Karpas-422 (cell line): ENCODE results near the gene RAB5IF. TPM values are rescaled to one million over a fixed set of nuclear protein-coding genes. Genes with fewer than 3 reads are reported as not detected.

ENCODE experiments used
- DNase-seq: peaks from one replicate; pipeline ENCODE4 v3.0.0-alpha.2; 2015
- H2AFZ ChIP-seq: fragments of 200-600 bp; sonication (generic); 2 replicates; pipeline ENCODE4 v1.6.1; 2014; ENCODE audit warnings: antibody characterized with exemption, low read length, mixed read lengths
- H3K27ac ChIP-seq: fragments of 200-600 bp; sonication (generic); 2 replicates; pipeline ENCODE4 v1.5.1; 2014; ENCODE audit warnings: mild to moderate bottlenecking, low read length, moderate library complexity
- H3K27me3 ChIP-seq: fragments of 200-600 bp; sonication (generic); 2 replicates; pipeline ENCODE4 v1.6.1; 2014; ENCODE audit warnings: low read length, mixed read lengths
- H3K36me3 ChIP-seq: fragments of 200-600 bp; sonication (generic); 2 replicates; pipeline ENCODE4 v1.6.1; 2014; ENCODE audit warnings: low read length, mixed read lengths; ENCODE audit not compliant: insufficient read depth
- H3K4me1 ChIP-seq: fragments of 200-600 bp; sonication (generic); 2 replicates; pipeline ENCODE4 v1.6.1; 2014; ENCODE audit warnings: mild to moderate bottlenecking, low read length, mixed read lengths
- H3K4me2 ChIP-seq: fragments of 200-600 bp; sonication (generic); 2 replicates; pipeline ENCODE4 v1.6.1; 2014; ENCODE audit warnings: low read length, low read depth, mild to moderate bottlenecking; ENCODE audit not compliant: poor library complexity, severe bottlenecking
- H3K4me3 ChIP-seq: fragments of 200-600 bp; sonication (generic); 2 replicates; pipeline ENCODE4 v1.5.1; 2014; ENCODE audit warnings: mild to moderate bottlenecking, antibody characterized with exemption, low read length, mixed read lengths
- H3K79me2 ChIP-seq: fragments of 200-600 bp; sonication (generic); 2 replicates; pipeline ENCODE4 v1.6.1; 2014; ENCODE audit warnings: mild to moderate bottlenecking, low read length, mixed read lengths
- H3K9ac ChIP-seq: fragments of 200-600 bp; sonication (generic); 2 replicates; pipeline ENCODE4 v1.6.0; 2014; ENCODE audit warnings: low read length
- H3K9me2 ChIP-seq: fragments of 200-600 bp; sonication (generic), shearing (Covaris generic); replicated peaks from 2 replicates; pipeline ENCODE4 v1.6.0; 2014; ENCODE audit warnings: mild to moderate bottlenecking, low read length, moderate library complexity; ENCODE audit not compliant: insufficient read depth
- H3K9me3 ChIP-seq: fragments of 300-700, 200-600 bp; sonication (generic); 2 replicates; pipeline ENCODE4 v1.6.1; 2014; ENCODE audit warnings: low read length, mixed read lengths
- H4K20me1 ChIP-seq: fragments of 200-600 bp; sonication (generic); 2 replicates; pipeline ENCODE4 v1.6.1; 2014; ENCODE audit warnings: mild to moderate bottlenecking, antibody characterized with exemption, low read length, low read depth; ENCODE audit not compliant: insufficient read depth
- total RNA-seq: library from RNA; depleted of rRNA; stranded (reverse); fragments of >200 nt; shearing (Covaris generic); gene quantifications from 2 replicates; pipeline ENCODE4 v1.2.3, GENCODE V29; 2014; ENCODE audit warnings: low replicate concordance

Gene RAB5IF
- total RNA-seq, 1 experiment from 2014 or later, result 82.1 TPM

GRCh38 chr20:36571564-36572504 lies 33.7 kb upstream of the RAB5IF start:
- peaks cover 14% of the 10 kb centered on the region; the same call in 1 of the 2 replicates for H4K20me1 ChIP-seq
- H3K79me2 ChIP-seq, result peaks cover 44% of the 10 kb centered on the region
- DNase-seq, result no peak
- H3K4me3 ChIP-seq, result peak overlapping the region; percentile 89
- peak overlapping the region; percentile 88 for H3K9ac ChIP-seq
- peaks cover 21% of the 10 kb centered on the region for H3K4me1 ChIP-seq
- H2AFZ ChIP-seq, result no peak overlapping the region; the same call in 1 of the 2 replicates
- peak overlapping the region; percentile 92 for H3K4me2 ChIP-seq
- H3K9me3 ChIP-seq, result no peaks in the 10 kb centered on the region
- H3K9me2 ChIP-seq, result no peaks in the 10 kb centered on the region
- H3K27ac ChIP-seq, result peak overlapping the region; percentile 81
- H3K36me3 ChIP-seq, result no peaks in the 10 kb centered on the region
- H3K27me3 ChIP-seq, result no peaks in the 10 kb centered on the region

- no peaks in the 10 kb centered on the region for H3K9me2 ChIP-seq
- H3K4me1 ChIP-seq, result peaks cover 21% of the 10 kb centered on the region
- peak overlapping the region; percentile 89 for H3K4me3 ChIP-seq
- peak overlapping the region; percentile 58; the same call in 1 of the 2 replicates for H2AFZ ChIP-seq
- H3K4me2 ChIP-seq, result peak overlapping the region; percentile 92
- peaks cover 50% of the 10 kb centered on the region for H3K79me2 ChIP-seq
- H3K27me3 ChIP-seq, result no peaks in the 10 kb centered on the region
- no peaks in the 10 kb centered on the region for H3K9me3 ChIP-seq
- H4K20me1 ChIP-seq, result peaks cover 14% of the 10 kb centered on the region; the same call in 1 of the 2 replicates
- no peaks in the 10 kb centered on the region for H3K36me3 ChIP-seq
- H3K9ac ChIP-seq, result peak overlapping the region; percentile 88
- H3K27ac ChIP-seq, result peak overlapping the region; percentile 81
- peak; percentile 74 for DNase-seq
These were observed 32.9 kb upstream of the RAB5IF start for GRCh38 chr20:36572701-36573102.

DNA sequence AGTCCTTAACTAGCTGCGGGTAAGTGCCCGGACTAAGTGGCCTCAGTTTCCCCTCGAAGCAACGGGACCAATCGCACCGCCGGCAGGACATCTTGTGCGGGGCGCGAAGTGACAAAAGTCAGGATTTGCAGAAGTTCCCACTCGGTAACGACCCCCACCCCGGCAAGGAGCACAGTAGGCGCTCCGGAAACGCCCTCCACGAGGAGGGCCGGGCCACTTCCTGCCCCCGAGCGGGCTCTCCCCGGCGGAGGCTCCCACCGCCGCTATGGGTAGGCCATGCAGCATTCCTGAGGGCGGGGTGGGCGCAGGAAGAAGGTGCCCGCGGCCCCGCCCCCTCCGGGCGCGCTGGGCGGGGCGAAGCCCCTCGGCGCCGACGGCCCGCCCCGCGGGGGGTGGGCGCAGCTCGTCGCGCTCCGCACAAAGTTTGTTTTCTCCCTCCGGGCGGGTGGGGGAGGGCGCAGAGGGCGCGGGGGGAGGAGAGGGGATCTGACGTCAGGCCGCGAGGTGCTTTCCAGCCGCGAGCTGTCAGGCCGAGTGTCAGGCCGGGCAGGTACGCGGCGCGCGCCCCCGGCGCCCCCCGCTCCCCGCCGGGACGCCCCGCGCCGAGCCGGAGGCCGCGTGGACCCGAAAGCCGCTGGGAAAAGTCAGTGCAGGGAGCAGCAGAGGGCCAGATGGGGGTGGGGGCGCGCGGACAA lies 32.3 kb upstream of the RAB5IF start, which contains the start of gene TGIF2:
TSS of gene TGIF2 (plus strand) at position 495 of the 695 bp plus-strand sequence. CDS start 5,178 bp downstream, outside the sequence.
- H3K27ac ChIP-seq, result peak within 1 kb of the TSS; percentile 89
- H3K9ac ChIP-seq, result peak within 1 kb of the TSS; percentile 98
- peak within 1 kb of the TSS; percentile 94 for H3K4me2 ChIP-seq
- peaks cover 56% of the 10 kb centered on the region for H3K79me2 ChIP-seq
- H3K4me1 ChIP-seq, result peaks cover 21% of the 10 kb centered on the region
- peak within 1 kb of the TSS; percentile 98 for H3K4me3 ChIP-seq
- H3K9me3 ChIP-seq, result no peaks in the 10 kb centered on the region
- H2AFZ ChIP-seq, result peak within 1 kb of the TSS; percentile 58; the same call in 1 of the 2 replicates
- H4K20me1 ChIP-seq, result peaks cover 17% of the 10 kb centered on the region; the same call in 1 of the 2 replicates
- H3K27me3 ChIP-seq, result no peaks in the 10 kb centered on the region
- DNase-seq, result peak; percentile 97
- H3K36me3 ChIP-seq, result no peaks in the 10 kb centered on the region
- no peaks in the 10 kb centered on the region for H3K9me2 ChIP-seq

GRCh38 chr20:36573798-36574365 lies 31.7 kb upstream of the RAB5IF start:
- no peaks in the 10 kb centered on the region for H3K9me3 ChIP-seq
- peaks cover 21% of the 10 kb centered on the region for H3K4me1 ChIP-seq
- H3K79me2 ChIP-seq, result peaks cover 62% of the 10 kb centered on the region
- no peak overlapping the region for H2AFZ ChIP-seq
- peak overlapping the region; percentile 94 for H3K4me2 ChIP-seq
- H3K4me3 ChIP-seq, result peak overlapping the region; percentile 98
- H3K9ac ChIP-seq, result peak overlapping the region; percentile 98
- H4K20me1 ChIP-seq, result peaks cover 24% of the 10 kb centered on the region; the same call in 1 of the 2 replicates
- no peaks in the 10 kb centered on the region for H3K9me2 ChIP-seq
- H3K27me3 ChIP-seq, result no peaks in the 10 kb centered on the region
- peak; percentile 80 for DNase-seq
- H3K36me3 ChIP-seq, result peaks cover 2% of the 10 kb centered on the region; the same call in 1 of the 2 replicates
- peak overlapping the region; percentile 89 for H3K27ac ChIP-seq

DNA sequence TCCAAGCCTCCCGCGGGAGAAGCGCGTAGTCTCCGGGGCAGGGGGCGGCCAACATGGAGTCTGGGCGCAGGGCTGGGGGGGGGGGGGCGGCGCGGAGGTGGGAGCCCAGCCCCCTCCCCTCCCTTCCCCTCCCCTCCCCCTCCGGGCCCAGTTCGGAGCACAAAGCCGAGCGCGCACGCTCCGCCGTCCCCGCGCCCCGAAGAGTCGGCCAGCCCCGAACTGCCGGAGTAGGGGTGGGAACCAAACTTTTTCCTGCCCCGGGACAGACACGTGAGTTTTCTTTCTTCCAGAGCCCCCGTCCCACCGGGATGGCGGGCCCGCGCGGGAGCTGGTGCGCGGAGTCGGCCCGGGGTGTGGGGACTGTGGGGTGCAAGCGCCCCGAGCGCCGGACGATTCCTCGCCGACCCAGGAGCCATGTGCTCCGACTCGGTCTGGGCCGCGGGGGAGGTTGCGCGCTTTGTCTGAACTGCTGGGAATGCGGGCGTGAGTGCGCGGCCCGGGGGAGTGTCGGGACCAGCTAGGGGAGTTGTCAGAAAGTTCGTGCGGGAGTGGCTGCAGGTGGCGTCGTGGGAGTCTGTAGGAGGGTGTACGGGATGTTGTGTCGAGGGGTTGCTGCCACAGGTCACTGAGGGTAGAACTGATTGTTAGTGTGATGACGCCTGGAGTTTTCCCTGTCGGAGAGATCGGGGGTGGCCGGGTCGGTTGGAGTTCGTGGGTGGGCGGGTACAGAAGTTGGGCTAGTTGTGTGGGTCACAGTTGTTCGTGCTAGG lies 31.0 kb upstream of the RAB5IF start:
- Histone ChIP-seq H3K4me1 (peaks cover 21% of the 10 kb centered on the region), H3K9me2 (no peaks in the 10 kb centered on the region), H3K27ac (peak overlapping the region; percentile 89), H3K9me3 (no peaks in the 10 kb centered on the region), H3K4me3 (peak overlapping the region; percentile 98), H3K79me2 (peaks cover 63% of the 10 kb centered on the region), H3K27me3 (no peaks in the 10 kb centered on the region), H4K20me1 (peaks cover 24% of the 10 kb centered on the region; the same call in 1 of the 2 replicates), H3K36me3 (peaks cover 5% of the 10 kb centered on the region; the same call in 1 of the 2 replicates), H2AFZ (no peak overlapping the region; the same call in 1 of the 2 replicates), H3K9ac (peak overlapping the region; percentile 98), H3K4me2 (peak overlapping the region; percentile 94)
- DNase-seq, result peak; percentile 80

GRCh38 chr20:36576081-36576445 lies 29.5 kb upstream of the RAB5IF start:
- Histone ChIP-seq H3K9ac (no peak overlapping the region), H3K4me3 (no peak overlapping the region), H3K27me3 (no peaks in the 10 kb centered on the region), H3K36me3 (peaks cover 10% of the 10 kb centered on the region; the same call in 1 of the 2 replicates), H2AFZ (no peak overlapping the region), H3K27ac (no peak overlapping the region), H3K4me2 (peak overlapping the region; percentile 94), H3K4me1 (peaks cover 21% of the 10 kb centered on the region), H3K9me3 (no peaks in the 10 kb centered on the region), H4K20me1 (peaks cover 24% of the 10 kb centered on the region; the same call in 1 of the 2 replicates), H3K9me2 (no peaks in the 10 kb centered on the region), H3K79me2 (peaks cover 73% of the 10 kb centered on the region)
- no peak for DNase-seq

GRCh38 chr20:36578356-36579041 lies 27.1 kb upstream of the RAB5IF start:
- Histone ChIP-seq H3K36me3 (peaks cover 18% of the 10 kb centered on the region; the same call in 1 of the 2 replicates), H3K9me3 (no peaks in the 10 kb centered on the region), H3K4me3 (no peak overlapping the region), H3K9me2 (no peaks in the 10 kb centered on the region), H3K4me1 (peaks cover 9% of the 10 kb centered on the region), H3K4me2 (no peak overlapping the region), H3K79me2 (peaks cover 70% of the 10 kb centered on the region), H3K27ac (no peak overlapping the region), H4K20me1 (peaks cover 24% of the 10 kb centered on the region; the same call in 1 of the 2 replicates), H3K27me3 (no peaks in the 10 kb centered on the region), H3K9ac (no peak overlapping the region), H2AFZ (no peak overlapping the region)
- DNase-seq, result no peak
